ENCODE measurements around the gene MGAT5. TPM values are rescaled to one million over a fixed set of nuclear protein-coding genes. Genes with fewer than 3 reads are reported as not detected.
A peak's percentile ranks its signal among the peaks of the same experiment; 100 is the strongest.

The MGAT5 gene
- total RNA-seq, 2 experiments from 2014 or later, result 60.8 to 68.0 TPM

GRCh38 chr2:134360745-134361487 is 107.0 kb downstream of the MGAT5 start:
- Histone ChIP-seq H3K4me2 (ENCODE audit: low read length) (no peak overlapping the region), H3K4me1 (ENCODE audit: insufficient read depth, low read length, poor library complexity, severe bottlenecking) (peaks cover 7% of the 10 kb centered on the region), H3K27ac (ENCODE audit: low read depth, low read length, poor library complexity, severe bottlenecking) (no peak overlapping the region), H3K36me3 (ENCODE audit: insufficient read depth, low read length) (peaks cover 75% of the 10 kb centered on the region), H2AFZ (ENCODE audit: low read length) (no peak overlapping the region), H3K4me3 (ENCODE audit: low read depth, low read length, poor library complexity, severe bottlenecking) (no peak overlapping the region), H3K79me2 (ENCODE audit: insufficient read depth, low read depth, low read length) (no peaks in the 10 kb centered on the region), H4K20me1 (ENCODE audit: insufficient read depth, low read length) (no peaks in the 10 kb centered on the region), H3K9me3 (ENCODE audit: low read length) (no peaks in the 10 kb centered on the region), H3K9me2 (ENCODE audit: insufficient read depth, low read length) (no peaks in the 10 kb centered on the region)
- no peak for TF ChIP-seq CTCF (conservative IDR thresholded peaks at IDR 0.05; ENCODE audit: low read length)
- TF ChIP-seq EZH2phosphoT487 (IDR thresholded peaks at IDR 0.05; ENCODE audit: borderline replicate concordance, low read depth, low read length), result no peak
- DNase-seq (ENCODE audit: low spot score), result no peak
- CTCF ChIA-PET (ENCODE audit: unreplicated experiment), result no interaction called here
- POLR2A ChIA-PET, result interaction anchor here (0.9 kb wide), 1 partner anchor 241 kb away, joined by 3 read pairs; no protein-coding TSS in a partner anchor
- BruUV-seq (replicated peaks), result no TSS peak
- intact Hi-C loops (cut with micrococcal nuclease; ENCODE audit: unreplicated experiment), result no loop called here

- intact Hi-C loops (cut with micrococcal nuclease; ENCODE audit: unreplicated experiment), result no loop called here
- DNase-seq (ENCODE audit: low spot score), result no peak
- no peaks in the 10 kb centered on the region for H3K9me3 ChIP-seq (ENCODE audit: low read length)
- no peaks in the 10 kb centered on the region for H4K20me1 ChIP-seq (ENCODE audit: insufficient read depth, low read length)
- no peak overlapping the region for H3K4me2 ChIP-seq (ENCODE audit: low read length)
- no TSS peak for BruUV-seq (replicated peaks)
- H3K27ac ChIP-seq (ENCODE audit: low read depth, low read length, poor library complexity, severe bottlenecking), result no peak overlapping the region
- H3K4me1 ChIP-seq (ENCODE audit: insufficient read depth, low read length, poor library complexity, severe bottlenecking), result peaks cover 7% of the 10 kb centered on the region
- POLR2A ChIA-PET, result interaction anchor here (1.2 to 1.4 kb wide), 2 partner anchors 12 to 45 kb away, joined by 3 to 4 read pairs; no protein-coding TSS in a partner anchor
- no peaks in the 10 kb centered on the region for H3K79me2 ChIP-seq (ENCODE audit: insufficient read depth, low read depth, low read length)
- CTCF ChIA-PET (ENCODE audit: unreplicated experiment), result no interaction called here
- H3K36me3 ChIP-seq (ENCODE audit: insufficient read depth, low read length), result peaks cover 74% of the 10 kb centered on the region
- H3K9me2 ChIP-seq (ENCODE audit: insufficient read depth, low read length), result no peaks in the 10 kb centered on the region
- TF ChIP-seq CTCF (conservative IDR thresholded peaks at IDR 0.05; ENCODE audit: low read length) (0 out of 2 replicates have a peak, but pooled peaks have one; percentile 12), EZH2phosphoT487 (IDR thresholded peaks at IDR 0.05; ENCODE audit: borderline replicate concordance, low read depth, low read length) (no peak)
- H3K4me3 ChIP-seq (ENCODE audit: low read depth, low read length, poor library complexity, severe bottlenecking), result no peak overlapping the region
- H2AFZ ChIP-seq (ENCODE audit: low read length), result no peak overlapping the region
These were observed 107.8 kb downstream of the MGAT5 start for GRCh38 chr2:134361648-134362047.

GRCh38 chr2:134362152-134362668 is 108.3 kb downstream of the MGAT5 start:
- Histone ChIP-seq H3K4me3 (ENCODE audit: low read depth, low read length, poor library complexity, severe bottlenecking) (no peak overlapping the region), H3K36me3 (ENCODE audit: insufficient read depth, low read length) (peaks cover 74% of the 10 kb centered on the region), H3K4me1 (ENCODE audit: insufficient read depth, low read length, poor library complexity, severe bottlenecking) (peaks cover 7% of the 10 kb centered on the region), H3K79me2 (ENCODE audit: insufficient read depth, low read depth, low read length) (no peaks in the 10 kb centered on the region), H3K4me2 (ENCODE audit: low read length) (no peak overlapping the region), H2AFZ (ENCODE audit: low read length) (no peak overlapping the region), H3K9me3 (ENCODE audit: low read length) (no peaks in the 10 kb centered on the region), H3K27ac (ENCODE audit: low read depth, low read length, poor library complexity, severe bottlenecking) (no peak overlapping the region), H3K9me2 (ENCODE audit: insufficient read depth, low read length) (no peaks in the 10 kb centered on the region), H4K20me1 (ENCODE audit: insufficient read depth, low read length) (no peaks in the 10 kb centered on the region)
- ChIA-PET CTCF (ENCODE audit: unreplicated experiment) (interaction anchor here (0.6 kb wide), 1 partner anchor 69 kb away, joined by 4 read pairs; no protein-coding TSS in a partner anchor), POLR2A (interaction anchor here (1.2 to 1.4 kb wide), 2 partner anchors 13 to 44 kb away, joined by 3 to 4 read pairs; no protein-coding TSS in a partner anchor)
- intact Hi-C loops (cut with micrococcal nuclease; ENCODE audit: unreplicated experiment), result no loop called here
- no peak for DNase-seq (ENCODE audit: low spot score)
- no TSS peak for BruUV-seq (replicated peaks)
- TF ChIP-seq CTCF (conservative IDR thresholded peaks at IDR 0.05; ENCODE audit: low read length) (no peak), EZH2phosphoT487 (IDR thresholded peaks at IDR 0.05; ENCODE audit: borderline replicate concordance, low read depth, low read length) (no peak)
